Ureter (tissue), 1 donor: ENCODE results near the gene GBF1. TPM values are rescaled to one million over a fixed set of nuclear protein-coding genes. Genes with fewer than 3 reads are reported as not detected.
"Not testable (repeated sequence)": the region's sequence is repeated elsewhere in the genome, so short reads cannot be mapped to it uniquely, and the experiment has no call there.

Source experiments
- DNase-seq: peaks from one replicate; pipeline ENCODE4 v3.0.0-alpha.2; 2020; ENCODE audit warnings: low spot score
- total RNA-seq: library from RNA; stranded (reverse); gene quantifications from one replicate; pipeline ENCODE4 v1.2.4, GENCODE V29; 2023
- donor health status: DM: yes; HTN: yes; CAD: no.

The GBF1 gene
- 64.4 TPM for total RNA-seq

DNA sequence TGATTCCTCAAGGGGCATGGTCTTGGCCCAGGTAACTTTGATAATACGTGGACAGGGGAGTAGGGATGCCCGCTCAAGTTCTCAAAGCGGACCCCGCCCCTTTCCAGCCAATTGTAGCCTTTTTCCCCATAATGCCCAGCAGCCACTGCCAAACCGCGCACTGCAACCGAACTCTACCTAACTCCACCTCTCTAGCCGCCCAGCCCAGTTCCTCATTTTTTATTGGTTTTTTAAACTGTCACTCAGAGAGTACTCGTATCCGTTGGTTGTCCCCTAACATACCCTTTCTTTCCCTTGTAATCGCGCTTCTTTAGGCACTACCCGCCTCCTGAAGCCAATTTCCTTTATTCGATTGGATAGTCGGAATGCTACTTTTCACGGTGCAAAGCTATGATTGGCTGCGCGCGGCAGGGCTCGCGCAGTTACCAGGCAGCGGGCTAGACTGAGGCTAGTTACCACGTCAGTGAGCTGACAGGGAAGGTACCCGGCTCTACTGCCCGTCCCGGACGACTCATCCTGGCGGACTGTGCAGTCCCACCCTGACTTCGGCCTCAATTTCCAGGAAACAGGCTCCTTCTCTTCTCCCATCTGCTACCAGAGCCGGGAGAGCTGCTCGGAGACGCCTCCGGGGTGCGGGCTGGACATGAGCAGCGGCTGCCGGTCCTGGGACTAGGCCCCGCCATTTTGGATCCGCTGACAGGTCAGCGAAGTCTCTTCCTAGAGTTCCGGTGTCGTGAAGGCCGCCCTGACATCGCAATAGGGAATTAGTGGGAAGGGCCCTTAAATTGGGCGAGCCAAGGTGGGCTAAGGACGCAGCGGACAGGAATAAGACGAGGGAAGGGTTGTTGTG is at the start of gene GBF1:
GBF1 (plus strand) TSS at position 451 of the 850 bp plus-strand sequence. CDS start 13,407 bp downstream, outside the sequence.
- DNase-seq: peak; percentile 93

DNA sequence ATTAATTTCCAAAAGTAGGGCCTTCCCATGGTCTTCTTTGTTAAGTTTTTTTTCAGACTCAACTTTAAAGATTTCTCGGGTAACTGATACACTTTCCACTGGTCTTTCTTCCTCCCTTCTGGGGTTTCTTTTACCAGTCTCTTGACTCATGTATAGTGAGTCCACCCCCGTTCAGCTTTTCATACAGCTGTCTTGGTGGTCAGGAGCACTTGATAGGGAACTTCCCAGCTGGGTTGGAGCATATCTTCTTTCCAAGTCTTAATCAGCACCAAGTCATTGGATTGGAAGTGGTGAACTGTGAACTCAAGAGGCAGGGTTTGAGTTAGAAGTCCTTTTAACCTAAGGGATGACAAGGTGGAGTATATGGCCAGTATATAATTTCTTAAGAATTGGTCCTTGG is 48.4 kb upstream of the GBF1 start:
- no peak for DNase-seq

DNA sequence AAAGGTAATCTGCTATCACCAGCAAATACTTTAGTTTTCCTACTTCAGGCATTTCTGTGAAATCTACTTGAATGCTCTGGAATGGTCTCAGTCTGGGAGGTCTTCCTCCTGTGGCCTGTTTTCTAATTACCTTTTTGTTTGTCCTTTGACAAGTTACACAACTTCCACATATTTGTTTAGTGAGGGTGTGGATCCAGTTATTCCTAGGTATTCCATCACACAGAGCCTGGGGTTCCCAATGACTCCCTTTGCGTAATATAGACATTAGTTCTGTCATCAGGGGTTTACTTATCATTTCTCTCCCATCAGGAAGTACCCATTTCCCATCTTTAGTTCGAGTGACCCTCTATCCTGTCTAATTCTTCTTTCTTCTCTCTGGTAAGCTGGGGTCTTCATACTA is 47.3 kb upstream of the GBF1 start:
- DNase-seq: no peak

GRCh38 chr10:102200751-102201640 is 44.3 kb upstream of the GBF1 start:
- no peak for DNase-seq

GRCh38 chr10:102202386-102202785 is 42.9 kb upstream of the GBF1 start:
- no peak for DNase-seq

- DNase-seq: no peak
These were observed 36.9 kb upstream of the GBF1 start for GRCh38 chr10:102208311-102209035.

GRCh38 chr10:102211615-102212299 is 33.6 kb upstream of the GBF1 start:
- no peak for DNase-seq

DNA sequence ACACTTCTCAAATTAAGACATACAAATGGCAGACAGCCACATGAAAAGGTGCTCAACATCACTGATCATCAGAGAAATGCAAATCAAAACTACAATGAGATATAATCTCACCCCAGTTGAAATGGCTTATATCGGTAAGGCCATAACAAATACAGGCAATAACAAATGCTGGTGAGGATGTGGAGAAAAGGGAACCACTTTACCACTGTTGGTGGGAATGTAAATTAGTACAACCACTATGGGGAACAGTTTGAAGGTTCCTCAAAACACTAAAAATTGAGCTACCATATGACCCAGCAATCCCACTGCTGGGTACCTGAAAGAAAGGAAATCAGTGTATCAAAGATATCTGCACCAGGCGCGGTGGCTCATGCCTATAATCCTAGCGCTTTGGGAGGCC is 31.7 kb upstream of the GBF1 start:
- not testable (repeated sequence) for DNase-seq

DNA sequence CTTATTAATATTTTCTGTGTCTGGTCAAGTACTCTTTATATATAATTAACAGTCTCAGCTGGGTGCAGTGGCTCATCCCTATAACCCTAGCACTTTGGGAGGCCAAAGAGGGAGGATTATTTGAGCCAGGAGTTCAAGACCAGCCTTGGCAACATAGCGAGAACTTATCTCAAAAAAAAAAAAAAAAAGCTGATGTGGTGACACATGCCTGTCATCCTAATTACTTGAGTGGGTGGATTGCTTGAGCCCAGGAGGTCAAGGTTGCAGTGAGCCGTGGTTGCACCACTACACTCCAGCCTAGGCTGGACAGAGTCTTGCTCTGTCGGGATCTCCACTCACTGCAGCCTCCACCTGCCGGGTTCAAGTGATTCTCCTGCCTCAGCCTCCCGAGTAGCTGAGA is 26.0 kb upstream of the GBF1 start:
- DNase-seq: no peak

- no peak for DNase-seq
These were observed 24.7 kb upstream of the GBF1 start for GRCh38 chr10:102220612-102221011.

DNA sequence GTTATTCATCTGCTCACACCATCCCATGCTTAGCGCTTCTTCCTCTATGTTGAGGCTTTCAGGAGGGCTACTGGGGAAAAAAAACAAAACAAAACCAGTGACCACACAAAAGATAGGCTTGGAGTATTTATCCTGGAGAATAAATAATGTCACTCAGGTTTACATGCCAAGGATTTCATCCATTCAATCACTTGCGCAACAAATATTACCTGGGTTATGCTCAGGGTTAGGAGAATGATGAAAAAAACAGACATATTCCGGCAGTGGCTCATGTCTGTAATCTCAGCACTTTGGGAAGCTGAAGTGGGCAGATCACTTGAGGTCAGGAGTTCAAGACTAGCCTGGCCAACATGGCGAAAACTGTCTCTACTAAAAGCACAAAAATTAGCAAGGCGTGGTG is 22.5 kb upstream of the GBF1 start:
- no peak for DNase-seq

GRCh38 chr10:102225646-102226541 is 19.4 kb upstream of the GBF1 start, which contains the start of gene ELOVL3:
Gene ELOVL3, plus strand, starts transcription at chr10:102226299. Its CDS starts 250 bp downstream, at chr10:102226549.
- peak; percentile 93 for DNase-seq

DNA sequence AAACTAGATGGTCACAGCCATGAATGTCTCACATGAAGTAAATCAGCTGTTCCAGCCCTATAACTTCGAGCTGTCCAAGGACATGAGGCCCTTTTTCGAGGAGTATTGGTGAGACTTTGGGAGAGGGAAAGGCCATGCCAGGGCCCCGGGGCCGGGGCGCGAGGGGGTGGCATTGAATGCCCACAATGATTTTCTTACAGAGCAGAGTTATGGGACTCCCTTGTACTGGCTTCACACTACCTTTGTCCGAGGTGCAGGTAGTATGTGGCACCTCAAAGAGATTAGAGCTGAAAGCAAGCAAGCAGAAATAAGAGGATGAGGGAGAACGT is 18.8 kb upstream of the GBF1 start:
- no peak for DNase-seq

- no peak for DNase-seq
These were observed 18.3 kb upstream of the GBF1 start for GRCh38 chr10:102227050-102227449.

DNA sequence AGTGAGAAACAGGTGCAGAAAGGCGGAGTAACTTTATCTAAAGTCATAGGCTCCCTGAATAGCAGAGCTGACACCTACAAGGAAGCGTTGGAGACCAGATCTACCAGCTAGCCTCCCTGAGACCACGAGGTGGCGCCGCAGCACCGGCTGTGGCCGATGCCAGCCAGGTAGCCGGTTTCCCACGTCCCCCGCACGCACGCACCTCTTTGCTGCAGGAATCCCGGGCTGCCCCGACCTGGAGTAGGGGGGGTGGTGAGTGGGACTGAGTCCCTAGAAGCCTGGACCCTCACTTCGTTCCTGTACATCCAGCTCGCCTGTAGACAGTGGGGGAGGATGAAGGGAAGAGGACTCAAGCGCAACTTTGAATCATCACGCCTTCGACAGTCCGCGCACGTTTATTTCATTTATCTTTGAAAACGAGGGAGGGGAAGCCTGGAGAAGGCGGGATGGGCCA is 15.5 kb upstream of the GBF1 start:
- DNase-seq: peak; percentile 85

GRCh38 chr10:102230264-102230860 is 15.0 kb upstream of the GBF1 start:
- no peak for DNase-seq

DNA sequence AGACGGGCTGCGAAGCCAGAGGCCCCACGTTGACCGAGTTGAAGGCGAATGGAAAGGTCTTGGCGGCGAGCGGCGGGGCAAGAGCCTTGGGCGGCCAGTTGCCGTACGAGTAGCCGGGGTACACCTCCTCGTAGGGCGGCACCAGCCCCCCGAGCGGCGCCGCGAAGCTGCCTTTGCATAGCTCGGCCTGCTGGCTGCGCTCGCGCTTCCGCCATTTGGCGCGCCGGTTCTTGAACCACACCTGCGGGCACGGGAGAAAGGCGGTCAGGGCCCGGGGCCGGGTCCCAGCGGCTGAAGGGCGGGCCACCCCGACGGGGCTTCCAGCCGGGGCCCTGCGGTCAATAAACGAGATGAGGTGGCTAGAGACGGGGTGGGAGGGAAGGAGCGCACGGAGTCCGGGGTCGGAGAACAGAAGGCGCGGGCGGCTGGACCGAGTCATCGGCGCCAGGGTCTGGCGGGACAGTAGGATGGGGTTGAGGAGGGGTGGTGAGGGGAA is 14.4 kb upstream of the GBF1 start:
- DNase-seq: no peak

DNA sequence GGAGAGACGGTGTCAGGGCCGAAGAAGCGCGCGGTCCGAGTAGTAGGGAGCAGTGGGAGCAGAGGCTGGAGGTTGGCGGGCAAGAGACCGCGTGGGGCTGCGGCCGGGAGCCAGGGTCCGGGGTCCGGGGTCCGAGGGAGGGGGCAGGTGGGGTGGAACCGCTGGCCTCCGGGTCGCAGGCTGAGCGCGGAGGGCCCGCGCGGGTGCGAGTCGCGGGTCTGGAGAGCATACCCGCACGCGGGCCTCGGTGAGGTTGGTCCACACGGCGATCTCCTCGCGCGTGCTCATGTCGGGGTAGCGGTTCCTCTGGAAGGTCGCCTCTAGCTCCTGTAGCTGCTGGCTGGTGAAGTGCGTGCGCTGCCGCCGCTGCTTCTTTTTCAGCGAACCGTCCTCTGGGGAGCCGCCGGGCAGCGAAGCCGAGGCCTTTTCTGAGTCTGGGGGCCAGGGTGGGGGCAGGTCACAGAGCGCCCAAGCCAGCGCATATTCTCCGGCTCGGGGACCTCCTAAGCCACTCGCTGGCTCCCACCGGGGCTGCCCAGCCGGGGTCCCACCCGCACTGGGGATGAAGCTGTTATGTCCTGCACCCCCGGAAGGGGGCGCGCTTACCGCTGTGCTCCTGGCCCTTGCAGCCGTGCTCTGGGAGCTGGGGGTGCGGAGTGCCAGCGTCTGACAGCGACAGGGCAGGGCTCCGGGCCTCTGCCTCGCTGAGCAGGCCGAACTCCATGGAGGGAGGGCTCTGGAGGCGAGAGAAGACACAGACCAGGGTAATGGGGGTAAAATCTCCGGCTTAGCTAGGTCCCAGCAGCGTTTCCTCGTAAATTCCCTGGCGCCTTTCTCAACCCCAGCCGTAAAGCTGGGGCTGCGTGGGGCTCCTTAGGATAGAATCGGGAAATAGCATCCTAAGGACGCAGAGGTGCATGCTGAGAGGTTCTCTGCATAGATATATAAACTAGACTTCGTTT is 13.7 kb upstream of the GBF1 start:
- DNase-seq: no peak

GRCh38 chr10:102233997-102234396 is 11.3 kb upstream of the GBF1 start:
- DNase-seq: no peak
